Common myeloid progenitor, CD34-positive (primary cell): ENCODE measurements around the gene TMEM123.

Experiments
- CTCF ChIA-PET: fragments of 350-600 bp; sonication (Branson Sonifier 250); formaldehyde crosslinking; loops from one replicate; lab custom pipeline; 2021; ENCODE audit warnings: antibody characterized with exemption; lab: Charles Lee
- POLR2A ChIA-PET: fragments of 350-600 bp; sonication (Branson Sonifier 250); formaldehyde crosslinking; loops from one replicate; lab custom pipeline; 2021; ENCODE audit warnings: antibody characterized with exemption; lab: Charles Lee
- DNase-seq, 3 donors: peaks; one replicate each; pipeline versions ENCODE4 v3.0.0 to v3.0.0-alpha.2; 2013
- H3K27ac ChIP-seq, 2 experiments: 1 replicate in 1 of 2; 2 replicates in 1 of 2; pipeline ENCODE4 v1.7.0; 2013; ENCODE audit warnings: inconsistent platforms in 2 of 2, low read length in 2 of 2, mild to moderate bottlenecking in 2 of 2, low read depth in 1 of 2, moderate library complexity in 1 of 2; ENCODE audit not compliant: severe bottlenecking in 2 of 2, insufficient read depth in 1 of 2, poor library complexity in 1 of 2
- H3K27me3 ChIP-seq, 5 experiments: replicated peaks in 2 of 5; 1 replicate in 3 of 5; 2 replicates in 2 of 5; pipeline versions ENCODE4 v1.6.1 to v1.7.0; 2013; ENCODE audit warnings: low read length in 4 of 5, mild to moderate bottlenecking in 2 of 5, moderate library complexity in 2 of 5, inconsistent platforms in 1 of 5; ENCODE audit not compliant: insufficient read depth in 5 of 5, control insufficient read depth in 4 of 5
- H3K36me3 ChIP-seq, 4 experiments: 1 replicate in 2 of 4; 2 replicates in 2 of 4; pipeline versions ENCODE4 v1.6.1 to v1.7.0; 2013; ENCODE audit warnings: low read length in 3 of 4, control low read depth in 1 of 4, mild to moderate bottlenecking in 1 of 4; ENCODE audit not compliant: control insufficient read depth in 4 of 4, insufficient read depth in 4 of 4
- H3K4me1 ChIP-seq, 4 experiments: 1 replicate in 3 of 4; 2 replicates in 1 of 4; pipeline versions ENCODE4 v1.6.1 to v1.7.1; 2013; ENCODE audit warnings: low read length in 3 of 4, mild to moderate bottlenecking in 3 of 4, control low read depth in 1 of 4, inconsistent platforms in 1 of 4, moderate library complexity in 1 of 4; ENCODE audit not compliant: control insufficient read depth in 4 of 4, insufficient read depth in 4 of 4; ENCODE audit errors: control extremely low read depth in 1 of 4
- H3K4me3 ChIP-seq, 7 experiments: 1 replicate in 4 of 7; 2 replicates in 3 of 7; pipeline versions ENCODE4 v1.5.1 to v1.7.0; 2013; ENCODE audit warnings: mild to moderate bottlenecking in 7 of 7, low read length in 6 of 7, moderate library complexity in 6 of 7, inconsistent platforms in 2 of 7, low read depth in 2 of 7, control low read depth in 1 of 7; ENCODE audit not compliant: insufficient read depth in 4 of 7, control insufficient read depth in 1 of 7; ENCODE audit errors: extremely low read depth in 1 of 7
- H3K9me3 ChIP-seq, 5 experiments: 1 replicate in 4 of 5; 2 replicates in 1 of 5; pipeline versions ENCODE4 v1.6.1 to v1.7.1; 2013; ENCODE audit warnings: low read length in 4 of 5, mild to moderate bottlenecking in 2 of 5, inconsistent platforms in 1 of 5, low read depth in 1 of 5, moderate library complexity in 1 of 5; ENCODE audit not compliant: control insufficient read depth in 4 of 5, insufficient read depth in 2 of 5; ENCODE audit errors: control extremely low read depth in 1 of 5
- WGBS: methylation state at CpG from one replicate; pipeline ENCODE4 v1.1.5; 2013; ENCODE audit not compliant: insufficient coverage; 5-methylcytosine and 5-hydroxymethylcytosine counted together

The TMEM123 gene

GRCh38 chr11:102429226-102429625 lies 23.3 kb downstream of the TMEM123 start:
- H3K9me3 ChIP-seq, result peaks cover 0 to 15% (median 3%) of the 10 kb centered on the region in 5 experiments
- POLR2A ChIA-PET, result no interaction called here
- no peak overlapping the region for H3K27ac ChIP-seq
- 80% methylated on average over 3 of the region's 3 CpGs for WGBS
- CTCF ChIA-PET, result interaction anchor here (1.0 kb wide), 1 partner anchor 87 kb away, joined by 4 read pairs; no protein-coding TSS in a partner anchor
- no peaks in the 10 kb centered on the region for H3K27me3 ChIP-seq
- H3K36me3 ChIP-seq, result peaks cover 6 to 43% (median 24%) of the 10 kb centered on the region in 4 experiments
- H3K4me1 ChIP-seq, result peaks cover 0 to 5% (median 1%) of the 10 kb centered on the region in 4 experiments
- DNase-seq, result no peak
- no peak overlapping the region for H3K4me3 ChIP-seq

- no peak for DNase-seq
- Histone ChIP-seq H3K4me3 (no peak overlapping the region), H3K4me1 (peaks cover 0 to 5% (median 3%) of the 10 kb centered on the region in 4 experiments), H3K27me3 (no peaks in the 10 kb centered on the region), H3K36me3 (peaks cover 6 to 41% (median 22%) of the 10 kb centered on the region in 4 experiments), H3K9me3 (peaks cover 0 to 13% (median 3%) of the 10 kb centered on the region in 5 experiments), H3K27ac (no peak overlapping the region)
- ChIA-PET CTCF (interaction anchor here (0.6 to 1.6 kb wide), 4 partner anchors 10 to 104 kb away, joined by 3 to 7 read pairs (median 4); no protein-coding TSS in a partner anchor), POLR2A (no interaction called here)
- WGBS, result 100% methylated on average over 1 of the region's 4 CpGs
Observed at GRCh38 chr11:102428696-102429095, 23.9 kb downstream of the TMEM123 start.

- Histone ChIP-seq H3K4me3 (no peak overlapping the region), H3K9me3 (peaks cover 0 to 4% (median 0%) of the 10 kb centered on the region in 5 experiments), H3K27ac (no peak overlapping the region), H3K36me3 (peaks cover 6 to 35% (median 13%) of the 10 kb centered on the region in 4 experiments), H3K4me1 (peaks cover 0 to 5% (median 3%) of the 10 kb centered on the region in 4 experiments), H3K27me3 (no peaks in the 10 kb centered on the region)
- WGBS, result no CpG with 5 or more reads among the region's 1 CpG
- ChIA-PET POLR2A (no interaction called here), CTCF (interaction anchor here (1.6 kb wide), 1 partner anchor 11 kb away, joined by 7 read pairs; no protein-coding TSS in a partner anchor)
- DNase-seq, result no peak
Observed at GRCh38 chr11:102427068-102427467, 25.5 kb downstream of the TMEM123 start.

GRCh38 chr11:102426570-102426969 lies 26.0 kb downstream of the TMEM123 start:
- ChIA-PET CTCF (interaction anchor here (1.0 to 2.7 kb wide), 3 partner anchors 17 to 23 kb away, joined by 4 to 7 read pairs (median 4); no protein-coding TSS in a partner anchor), POLR2A (no interaction called here)
- H3K4me1 ChIP-seq, result peaks cover 0 to 5% (median 3%) of the 10 kb centered on the region in 4 experiments
- no peak for DNase-seq
- no peaks in the 10 kb centered on the region for H3K27me3 ChIP-seq
- H3K9me3 ChIP-seq, result no peaks in the 10 kb centered on the region
- H3K36me3 ChIP-seq, result peaks cover 6 to 35% (median 10%) of the 10 kb centered on the region in 4 experiments
- H3K4me3 ChIP-seq, result no peak overlapping the region
- H3K27ac ChIP-seq, result no peak overlapping the region

- H3K4me1 ChIP-seq, result peaks cover 0 to 5% (median 3%) of the 10 kb centered on the region in 4 experiments
- no peak for DNase-seq
- ChIA-PET POLR2A (no interaction called here), CTCF (interaction anchor here (0.9 to 2.7 kb wide), 8 partner anchors 9 to 187 kb away, joined by 3 to 7 read pairs (median 4); no protein-coding TSS in a partner anchor)
- H3K9me3 ChIP-seq, result no peaks in the 10 kb centered on the region
- H3K4me3 ChIP-seq, result no peak overlapping the region
- WGBS, result 89% methylated on average over 1 of the region's 2 CpGs
- H3K27me3 ChIP-seq, result no peaks in the 10 kb centered on the region
- H3K36me3 ChIP-seq, result peaks cover 3 to 32% (median 8%) of the 10 kb centered on the region in 4 experiments
- H3K27ac ChIP-seq, result no peak overlapping the region
Observed at GRCh38 chr11:102426000-102426399, 26.6 kb downstream of the TMEM123 start.

DNA sequence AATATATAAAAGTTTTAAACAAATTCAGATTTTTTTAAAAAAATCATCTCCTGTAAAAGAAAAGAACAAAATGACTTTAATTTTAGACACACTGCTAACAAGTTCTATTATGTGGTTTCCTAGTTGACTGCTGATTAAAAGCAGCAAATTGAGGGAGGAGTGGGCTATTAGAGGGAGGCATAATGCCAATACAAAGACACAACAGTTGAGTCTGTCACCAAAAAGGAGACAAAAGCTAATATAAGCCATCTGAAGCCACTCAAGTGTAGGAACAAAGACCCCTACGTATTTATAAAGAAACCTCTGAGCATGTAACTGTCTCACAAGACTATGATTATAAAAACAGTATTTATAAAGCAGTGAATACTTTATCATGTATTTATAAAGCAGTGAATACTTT lies 28.6 kb downstream of the TMEM123 start:
- Histone ChIP-seq H3K27ac (peak overlapping the region in 1 of 2 experiments; percentile 21), H3K36me3 (peaks cover 3 to 24% (median 13%) of the 10 kb centered on the region in 4 experiments), H3K9me3 (peaks cover 0 to under 1% (median 0%) of the 10 kb centered on the region in 5 experiments), H3K4me1 (peaks cover 0 to 5% (median 3%) of the 10 kb centered on the region in 4 experiments), H3K4me3 (no peak overlapping the region), H3K27me3 (no peaks in the 10 kb centered on the region)
- no CpG with 5 or more reads among the region's 1 CpG for WGBS
- DNase-seq, result no peak
- CTCF ChIA-PET, result interaction anchor here (1.1 to 2.7 kb wide), 3 partner anchors 19 to 34 kb away, joined by 3 to 7 read pairs (median 7); no protein-coding TSS in a partner anchor
- POLR2A ChIA-PET, result interaction anchor here (0.5 kb wide), 1 partner anchor 11 kb away, joined by 3 read pairs; no protein-coding TSS in a partner anchor
